HCT116 (cell line): Measurements from ENCODE around the gene TMEM184B.

Experiments
- EZH2 ChIP-seq: fragments of 200-600 bp; sonication (generic); IDR thresholded peaks from 2 replicates; pipeline ENCODE4 v1.6.1; 2017; ENCODE audit warnings: antibody characterized with exemption, mixed run types
- MAX ChIP-seq: IDR thresholded peaks from 2 replicates; pipeline ENCODE4 v1.6.1; 2012
- POLR2A ChIP-seq: IDR thresholded peaks from 2 replicates; pipeline ENCODE4 v1.7.0; 2011; ENCODE audit warnings: borderline replicate concordance; ENCODE audit not compliant: insufficient read depth, insufficient read length; ENCODE audit errors: extremely low read depth
- POLR2AphosphoS5 ChIP-seq: IDR thresholded peaks from 2 replicates; pipeline ENCODE4 v1.6.1; 2011; ENCODE audit warnings: mild to moderate bottlenecking, low read depth, low read length, moderate library complexity
- SP1 ChIP-seq: IDR thresholded peaks from 2 replicates; pipeline ENCODE4 v1.6.1; 2012; ENCODE audit warnings: low read depth
- SRF ChIP-seq: IDR thresholded peaks from 2 replicates; pipeline ENCODE4 v1.6.1; 2012; ENCODE audit warnings: low read depth
- ZFX ChIP-seq: fragments of 450-650 bp; IDR thresholded peaks from 2 replicates; pipeline ENCODE4 v1.6.1; 2017
- ZNF274 ChIP-seq: fragments of 200-500 bp; sonication (Bioruptor generic); IDR thresholded peaks from 2 replicates; pipeline ENCODE4 v1.6.1; 2014; ENCODE audit warnings: mild to moderate bottlenecking, low read depth, low read length, inconsistent platforms
- TF ChIP-seq, protein P1 (sequence below), 3 experiments: fragments of 200-600 bp in 1 of 3; sonication (generic) in 1 of 3; IDR thresholded peaks in 2 of 3; conservative IDR thresholded peaks in 1 of 3; 2 replicates each; pipeline ENCODE4 v1.5.1; 2012 to 2017; ENCODE audit warnings: low read depth in 2 of 3, low read length in 2 of 3, antibody characterized with exemption in 1 of 3, borderline replicate concordance in 1 of 3, control low read depth in 1 of 3, mild to moderate bottlenecking in 1 of 3, mixed read lengths in 1 of 3, mixed run types in 1 of 3, moderate library complexity in 1 of 3; ENCODE audit not compliant: insufficient read depth in 1 of 3
- TF ChIP-seq, protein P2 (sequence below): IDR thresholded peaks from 2 replicates; pipeline ENCODE4 v1.6.1; 2012; ENCODE audit warnings: low read depth

DNA sequence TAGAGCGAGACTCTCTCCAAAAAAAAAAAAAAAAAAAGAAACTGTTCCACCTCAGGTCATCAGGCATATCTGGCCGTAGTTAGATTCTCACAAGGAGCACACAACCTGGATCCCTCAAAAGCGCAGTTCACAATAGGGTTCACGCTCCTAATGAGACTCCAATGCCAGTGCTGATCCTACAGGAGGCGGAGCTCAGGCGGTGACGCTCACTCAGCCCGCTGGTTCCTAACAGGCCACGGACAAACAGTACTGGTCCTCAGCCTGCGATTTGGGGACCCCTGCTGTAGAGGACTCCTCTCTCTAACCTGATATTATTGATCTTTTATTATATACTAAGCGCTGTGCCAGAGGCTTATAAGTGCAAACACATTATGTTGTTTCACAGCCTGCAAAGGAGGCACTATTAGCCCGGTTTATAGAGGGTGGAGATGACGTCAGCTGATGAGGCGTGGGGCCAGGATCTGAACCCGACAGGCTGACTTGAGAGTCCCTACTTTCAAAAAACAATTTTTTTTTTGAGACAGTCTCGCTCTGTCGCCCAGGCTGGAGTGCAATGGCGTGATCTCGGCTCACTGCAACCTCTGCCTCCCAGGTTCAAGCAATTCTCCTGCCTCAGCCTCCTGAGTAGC, 75.9 kb downstream of the TMEM184B start:
- TF ChIP-seq, protein P1, sequence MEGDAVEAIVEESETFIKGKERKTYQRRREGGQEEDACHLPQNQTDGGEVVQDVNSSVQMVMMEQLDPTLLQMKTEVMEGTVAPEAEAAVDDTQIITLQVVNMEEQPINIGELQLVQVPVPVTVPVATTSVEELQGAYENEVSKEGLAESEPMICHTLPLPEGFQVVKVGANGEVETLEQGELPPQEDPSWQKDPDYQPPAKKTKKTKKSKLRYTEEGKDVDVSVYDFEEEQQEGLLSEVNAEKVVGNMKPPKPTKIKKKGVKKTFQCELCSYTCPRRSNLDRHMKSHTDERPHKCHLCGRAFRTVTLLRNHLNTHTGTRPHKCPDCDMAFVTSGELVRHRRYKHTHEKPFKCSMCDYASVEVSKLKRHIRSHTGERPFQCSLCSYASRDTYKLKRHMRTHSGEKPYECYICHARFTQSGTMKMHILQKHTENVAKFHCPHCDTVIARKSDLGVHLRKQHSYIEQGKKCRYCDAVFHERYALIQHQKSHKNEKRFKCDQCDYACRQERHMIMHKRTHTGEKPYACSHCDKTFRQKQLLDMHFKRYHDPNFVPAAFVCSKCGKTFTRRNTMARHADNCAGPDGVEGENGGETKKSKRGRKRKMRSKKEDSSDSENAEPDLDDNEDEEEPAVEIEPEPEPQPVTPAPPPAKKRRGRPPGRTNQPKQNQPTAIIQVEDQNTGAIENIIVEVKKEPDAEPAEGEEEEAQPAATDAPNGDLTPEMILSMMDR (IDR thresholded peaks at IDR 0.05 in 2 of 3, conservative IDR thresholded peaks at IDR 0.05 in 1 of 3; ENCODE audit: borderline replicate concordance in 1 of 3, insufficient read depth in 1 of 3, low read depth in 2 of 3, low read length in 2 of 3): no peak
- TF ChIP-seq POLR2A: no peak
- TF ChIP-seq ZFX: no peak
- TF ChIP-seq POLR2AphosphoS5: no peak
- TF ChIP-seq EZH2: no peak
- no peak for TF ChIP-seq SRF
- TF ChIP-seq, protein P2, sequence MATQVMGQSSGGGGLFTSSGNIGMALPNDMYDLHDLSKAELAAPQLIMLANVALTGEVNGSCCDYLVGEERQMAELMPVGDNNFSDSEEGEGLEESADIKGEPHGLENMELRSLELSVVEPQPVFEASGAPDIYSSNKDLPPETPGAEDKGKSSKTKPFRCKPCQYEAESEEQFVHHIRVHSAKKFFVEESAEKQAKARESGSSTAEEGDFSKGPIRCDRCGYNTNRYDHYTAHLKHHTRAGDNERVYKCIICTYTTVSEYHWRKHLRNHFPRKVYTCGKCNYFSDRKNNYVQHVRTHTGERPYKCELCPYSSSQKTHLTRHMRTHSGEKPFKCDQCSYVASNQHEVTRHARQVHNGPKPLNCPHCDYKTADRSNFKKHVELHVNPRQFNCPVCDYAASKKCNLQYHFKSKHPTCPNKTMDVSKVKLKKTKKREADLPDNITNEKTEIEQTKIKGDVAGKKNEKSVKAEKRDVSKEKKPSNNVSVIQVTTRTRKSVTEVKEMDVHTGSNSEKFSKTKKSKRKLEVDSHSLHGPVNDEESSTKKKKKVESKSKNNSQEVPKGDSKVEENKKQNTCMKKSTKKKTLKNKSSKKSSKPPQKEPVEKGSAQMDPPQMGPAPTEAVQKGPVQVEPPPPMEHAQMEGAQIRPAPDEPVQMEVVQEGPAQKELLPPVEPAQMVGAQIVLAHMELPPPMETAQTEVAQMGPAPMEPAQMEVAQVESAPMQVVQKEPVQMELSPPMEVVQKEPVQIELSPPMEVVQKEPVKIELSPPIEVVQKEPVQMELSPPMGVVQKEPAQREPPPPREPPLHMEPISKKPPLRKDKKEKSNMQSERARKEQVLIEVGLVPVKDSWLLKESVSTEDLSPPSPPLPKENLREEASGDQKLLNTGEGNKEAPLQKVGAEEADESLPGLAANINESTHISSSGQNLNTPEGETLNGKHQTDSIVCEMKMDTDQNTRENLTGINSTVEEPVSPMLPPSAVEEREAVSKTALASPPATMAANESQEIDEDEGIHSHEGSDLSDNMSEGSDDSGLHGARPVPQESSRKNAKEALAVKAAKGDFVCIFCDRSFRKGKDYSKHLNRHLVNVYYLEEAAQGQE: no peak
- no peak for TF ChIP-seq SP1
- no peak for TF ChIP-seq MAX
- TF ChIP-seq ZNF274: no peak
